VCaP (cell line): ENCODE data around the gene CDH13.

Experiments
- H3K27ac ChIP-seq: fragments of 450-650 bp; 2 replicates; pipeline ENCODE4 v1.5.1; 2017
- TF ChIP-seq, protein P1 (sequence below): fragments of 450-650 bp; conservative IDR thresholded peaks from 2 replicates; pipeline ENCODE4 v1.5.1; 2017; ENCODE audit warnings: mild to moderate bottlenecking, moderate library complexity

Gene CDH13

DNA sequence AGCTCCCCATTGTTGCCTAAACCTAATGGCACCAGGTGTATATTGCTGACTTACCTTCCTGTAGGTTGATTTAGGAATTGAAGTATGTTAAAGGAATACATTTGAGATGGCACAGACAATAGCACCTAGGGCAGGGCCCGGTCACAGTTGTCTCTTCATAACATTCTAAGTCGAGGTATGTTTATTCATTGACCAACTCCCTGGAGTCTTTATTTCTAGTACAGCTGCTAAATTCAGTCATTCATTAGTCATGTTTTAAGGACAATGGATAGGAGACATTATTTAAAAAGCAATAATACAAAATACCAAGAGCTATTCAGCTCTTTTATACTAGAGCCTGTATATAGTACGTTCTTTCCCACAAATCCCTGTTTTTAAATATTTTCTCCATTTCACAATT lies 811.6 kb downstream of the CDH13 start:
- H3K27ac ChIP-seq, result no peak overlapping the region
- TF ChIP-seq, protein P1, sequence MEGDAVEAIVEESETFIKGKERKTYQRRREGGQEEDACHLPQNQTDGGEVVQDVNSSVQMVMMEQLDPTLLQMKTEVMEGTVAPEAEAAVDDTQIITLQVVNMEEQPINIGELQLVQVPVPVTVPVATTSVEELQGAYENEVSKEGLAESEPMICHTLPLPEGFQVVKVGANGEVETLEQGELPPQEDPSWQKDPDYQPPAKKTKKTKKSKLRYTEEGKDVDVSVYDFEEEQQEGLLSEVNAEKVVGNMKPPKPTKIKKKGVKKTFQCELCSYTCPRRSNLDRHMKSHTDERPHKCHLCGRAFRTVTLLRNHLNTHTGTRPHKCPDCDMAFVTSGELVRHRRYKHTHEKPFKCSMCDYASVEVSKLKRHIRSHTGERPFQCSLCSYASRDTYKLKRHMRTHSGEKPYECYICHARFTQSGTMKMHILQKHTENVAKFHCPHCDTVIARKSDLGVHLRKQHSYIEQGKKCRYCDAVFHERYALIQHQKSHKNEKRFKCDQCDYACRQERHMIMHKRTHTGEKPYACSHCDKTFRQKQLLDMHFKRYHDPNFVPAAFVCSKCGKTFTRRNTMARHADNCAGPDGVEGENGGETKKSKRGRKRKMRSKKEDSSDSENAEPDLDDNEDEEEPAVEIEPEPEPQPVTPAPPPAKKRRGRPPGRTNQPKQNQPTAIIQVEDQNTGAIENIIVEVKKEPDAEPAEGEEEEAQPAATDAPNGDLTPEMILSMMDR, result no peak

DNA sequence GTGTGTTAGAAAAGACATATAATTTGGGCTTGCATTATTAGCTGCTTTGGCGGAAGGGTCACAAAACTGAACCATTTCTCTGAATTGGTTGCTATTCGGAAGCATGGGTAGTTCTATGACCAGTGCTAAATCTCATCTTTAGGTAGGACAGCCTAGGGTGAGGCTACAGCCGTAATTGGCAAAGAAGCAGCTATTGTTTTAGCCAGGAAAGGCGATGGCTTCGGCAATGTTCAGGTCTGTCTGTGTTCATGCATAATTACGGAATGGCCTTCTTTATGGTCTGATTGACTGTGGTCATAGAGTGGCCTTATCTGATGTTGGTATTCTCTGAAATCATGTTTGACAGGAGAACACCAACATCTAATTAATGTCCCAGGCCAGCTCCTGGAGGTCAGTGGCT lies 812.6 kb downstream of the CDH13 start:
- TF ChIP-seq, protein P1, result no peak
- no peak overlapping the region for H3K27ac ChIP-seq

DNA sequence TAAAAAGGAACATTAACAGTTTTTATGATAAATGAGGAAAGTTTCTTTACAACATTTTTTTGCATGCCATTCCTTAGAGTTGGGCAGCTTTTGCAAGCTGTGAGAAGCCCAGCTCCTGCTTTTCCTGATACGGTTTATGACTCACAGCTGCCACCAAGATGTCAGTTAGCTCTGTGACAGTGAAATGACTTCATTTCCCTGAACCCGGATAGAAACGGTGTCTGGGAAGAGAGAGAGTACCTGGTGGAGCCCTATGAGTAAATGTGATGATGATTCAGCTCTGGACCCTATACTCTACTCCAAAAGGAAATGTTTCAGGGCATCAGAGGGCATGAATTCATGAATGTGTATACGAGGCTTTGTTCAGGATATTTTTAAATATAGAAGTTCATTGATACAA lies 814.7 kb downstream of the CDH13 start:
- H3K27ac ChIP-seq, result no peak overlapping the region
- TF ChIP-seq, protein P1, result peak; percentile 18; the same call in 1 of the 2 replicates

DNA sequence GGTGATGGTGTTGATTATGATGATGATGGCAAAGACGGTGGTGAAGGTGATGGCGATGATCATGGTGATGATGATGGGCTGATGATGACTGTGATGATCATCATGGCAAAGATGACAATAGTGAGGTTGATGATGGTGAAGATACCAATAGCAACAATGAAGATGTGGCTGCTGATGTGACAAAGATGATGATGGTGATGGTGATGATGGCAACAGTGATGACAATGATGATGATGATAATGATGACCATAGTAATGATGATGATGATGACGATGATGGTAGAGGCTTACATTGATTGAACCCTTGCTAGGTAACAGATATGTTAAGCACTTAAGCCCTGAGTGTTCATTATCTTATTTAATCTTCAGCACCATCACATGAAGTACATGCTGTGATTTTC lies 817.2 kb downstream of the CDH13 start:
- no peak overlapping the region for H3K27ac ChIP-seq
- TF ChIP-seq, protein P1, result no peak

DNA sequence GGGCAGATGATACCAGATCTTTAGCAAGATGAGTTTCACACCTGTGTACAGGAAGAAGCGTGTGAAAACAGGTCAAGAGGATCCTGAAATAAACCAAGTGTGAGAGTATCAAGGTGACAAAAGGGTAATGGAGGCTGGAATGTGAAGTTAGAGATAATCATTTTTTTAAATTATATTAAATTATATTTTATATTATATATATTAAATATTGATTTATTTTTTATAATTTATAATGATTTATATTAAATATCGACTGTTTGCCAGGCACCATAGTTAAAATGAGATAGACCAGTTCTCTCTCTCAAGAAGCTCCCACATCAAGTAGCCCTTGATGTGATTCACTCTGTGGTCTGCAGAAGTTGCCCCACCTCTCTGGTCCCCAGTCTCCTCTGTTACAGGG lies 820.8 kb downstream of the CDH13 start:
- H3K27ac ChIP-seq, result no peak overlapping the region
- TF ChIP-seq, protein P1, result no peak

DNA sequence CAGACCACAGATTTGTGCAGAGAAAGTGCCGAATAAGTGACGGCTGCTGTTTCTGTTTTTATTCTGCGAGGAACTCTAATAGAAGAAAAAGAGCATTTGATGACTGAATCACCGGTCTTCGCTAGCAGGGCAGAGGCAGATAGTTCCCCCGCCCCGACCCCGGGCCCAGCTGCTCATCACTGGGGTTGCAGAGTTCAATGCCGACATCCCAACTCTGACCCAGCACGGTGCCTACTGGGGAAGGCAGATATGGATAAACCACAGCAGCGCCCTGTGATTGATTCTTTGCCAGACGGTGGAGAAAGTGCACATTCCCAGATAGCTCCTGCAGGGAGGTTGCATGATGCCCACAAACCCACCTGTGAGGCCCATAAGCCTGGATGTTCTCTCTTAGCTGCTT lies 823.1 kb downstream of the CDH13 start:
- no peak overlapping the region for H3K27ac ChIP-seq
- TF ChIP-seq, protein P1, result no peak

DNA sequence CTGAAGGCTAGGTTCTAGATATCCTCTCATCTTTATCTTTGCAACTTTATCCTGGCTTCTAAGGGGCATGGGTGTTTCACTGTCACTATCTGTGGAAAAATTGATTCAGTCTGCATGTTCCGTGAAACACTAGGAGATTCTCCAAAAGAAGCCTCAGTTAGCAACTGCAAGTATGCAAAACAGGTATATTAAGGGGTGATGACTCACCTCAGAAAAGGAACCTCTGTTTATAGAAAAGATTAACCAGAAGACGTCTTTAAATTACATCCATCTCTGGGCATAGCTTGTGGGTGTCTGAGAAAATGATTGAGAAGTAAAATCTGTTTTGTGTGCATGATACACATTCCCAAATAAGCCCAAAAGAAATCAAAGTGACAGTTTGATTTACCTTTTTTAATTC lies 827.2 kb downstream of the CDH13 start:
- H3K27ac ChIP-seq, result no peak overlapping the region
- TF ChIP-seq, protein P1, result no peak

DNA sequence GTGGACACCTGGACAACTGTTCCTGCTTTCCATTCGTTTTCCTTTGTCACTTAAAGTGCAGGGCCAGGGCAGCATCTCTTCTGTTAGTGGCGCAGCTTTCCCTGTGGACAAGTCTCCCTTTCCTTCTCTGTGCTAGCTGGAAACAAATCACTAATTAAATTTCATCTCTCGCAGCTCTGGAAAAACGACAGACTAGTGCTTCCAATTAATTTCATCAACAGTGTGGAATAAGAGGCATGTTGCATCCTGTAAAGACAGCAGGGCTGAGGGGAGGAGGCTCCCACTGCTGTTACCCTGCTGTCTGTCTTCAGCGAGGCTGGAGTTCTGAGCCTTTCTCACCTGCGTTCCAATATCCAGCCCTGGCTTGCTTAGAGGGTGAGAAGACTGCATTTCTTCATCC lies 828.9 kb downstream of the CDH13 start:
- H3K27ac ChIP-seq, result no peak overlapping the region
- TF ChIP-seq, protein P1, result no peak
